ENCODE data around the gene EZH1.

Gene EZH1

DNA sequence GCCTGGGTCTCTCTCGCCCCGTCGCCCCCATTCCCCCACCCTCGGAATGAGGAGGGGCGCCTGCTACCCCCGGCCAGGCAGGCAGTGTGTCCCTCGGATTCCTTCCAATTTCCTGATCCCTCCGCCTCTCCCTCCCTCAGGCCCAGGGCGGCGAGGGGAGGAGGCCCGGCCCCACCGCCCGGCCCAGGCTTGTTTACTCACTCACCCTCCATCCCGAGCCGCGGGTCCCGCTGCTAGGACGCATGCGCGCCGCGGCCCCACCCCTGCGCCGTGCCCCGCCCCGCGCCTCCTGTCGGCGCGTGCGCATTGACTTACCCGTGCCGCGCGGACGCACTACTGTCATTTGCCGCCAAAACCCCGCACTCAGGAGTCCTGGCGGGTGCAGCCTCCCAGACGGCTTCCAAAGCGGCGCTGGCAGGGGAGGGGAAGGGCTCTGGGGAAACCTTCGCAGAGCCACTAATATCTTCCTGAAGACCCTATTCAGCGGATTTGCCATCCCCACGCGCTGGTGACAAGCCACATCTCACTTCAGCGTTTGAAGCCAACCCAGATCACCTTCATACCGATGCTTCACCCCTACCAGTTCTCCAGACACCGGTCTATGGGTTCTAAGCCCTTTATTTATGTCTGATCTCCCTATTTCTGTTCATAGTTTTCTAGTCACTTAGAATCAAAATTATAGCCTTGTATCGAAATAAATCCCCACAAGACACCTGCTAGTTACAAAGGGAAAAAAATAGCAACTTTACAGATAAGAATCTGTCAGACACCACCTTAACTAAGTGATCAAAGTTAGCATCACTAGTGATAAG, at the start of gene EZH1:
Gene EZH1, minus strand, starts transcription at position 235 of the 812 bp plus-strand sequence. CDS start 16,099 bp downstream, outside the sequence.
- peak; percentile 89 for DNase-seq (ENCODE audit: low spot score)

DNA sequence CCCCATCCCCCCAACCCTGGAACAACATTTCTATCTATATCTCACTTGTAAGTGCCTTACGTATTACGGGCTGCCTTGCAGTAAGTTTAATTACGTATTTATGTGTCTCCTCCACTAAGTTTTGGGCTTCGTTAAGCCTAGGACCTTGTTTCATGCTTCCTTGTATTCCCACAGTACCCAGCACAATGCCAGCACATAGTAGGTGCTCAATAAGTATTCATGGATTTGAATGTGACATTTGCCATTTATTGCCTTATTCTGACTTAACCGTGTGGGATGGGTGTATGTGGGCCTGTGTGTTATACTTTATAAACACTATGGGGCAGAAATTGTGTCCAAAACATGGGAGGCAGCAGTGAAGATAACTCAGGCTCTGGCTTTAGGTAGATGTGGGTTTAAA, 47.7 kb upstream of the EZH1 start:
- DNase-seq (ENCODE audit: low spot score), result no peak

DNA sequence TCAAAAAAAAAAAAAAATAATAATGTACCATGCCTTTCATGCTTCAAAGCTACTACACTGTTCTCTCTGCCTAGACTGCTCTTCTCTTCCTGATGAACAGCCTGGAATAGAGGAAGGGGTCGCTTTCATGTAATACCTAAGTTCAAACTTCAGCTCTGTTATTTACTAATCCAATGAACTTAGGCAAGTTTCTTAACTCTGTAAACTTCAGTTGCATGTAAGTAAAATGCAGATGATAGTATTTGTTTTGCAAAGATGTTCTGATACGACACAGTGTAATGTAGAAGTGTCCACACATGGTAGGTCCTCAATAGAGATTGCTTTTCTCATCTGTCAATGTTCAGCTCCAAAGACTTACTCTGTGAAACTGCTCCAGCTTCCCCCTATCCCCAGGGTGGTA, 47.1 kb upstream of the EZH1 start:
- no peak for DNase-seq (ENCODE audit: low spot score)

DNA sequence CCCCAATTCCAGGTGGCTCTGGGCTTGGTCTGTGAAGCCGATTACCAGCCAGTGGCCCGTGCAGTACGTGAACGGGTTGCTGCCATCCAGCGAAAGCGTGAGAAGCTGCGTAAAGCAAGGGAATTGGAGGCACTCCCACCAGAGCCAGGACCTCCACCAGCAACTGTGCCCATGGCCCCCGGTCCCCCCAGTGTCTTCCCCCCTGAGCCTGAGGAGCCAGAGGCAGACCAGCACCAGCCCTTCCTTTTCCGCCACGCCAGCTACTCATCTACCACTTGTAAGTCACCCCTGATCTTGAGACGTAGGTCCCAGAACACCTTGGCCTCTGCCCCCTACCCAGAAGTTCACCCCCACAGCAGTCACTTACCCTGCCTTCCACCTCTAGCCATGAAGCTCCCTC, 42.4 kb upstream of the EZH1 start:
- no peak for DNase-seq (ENCODE audit: low spot score)

DNA sequence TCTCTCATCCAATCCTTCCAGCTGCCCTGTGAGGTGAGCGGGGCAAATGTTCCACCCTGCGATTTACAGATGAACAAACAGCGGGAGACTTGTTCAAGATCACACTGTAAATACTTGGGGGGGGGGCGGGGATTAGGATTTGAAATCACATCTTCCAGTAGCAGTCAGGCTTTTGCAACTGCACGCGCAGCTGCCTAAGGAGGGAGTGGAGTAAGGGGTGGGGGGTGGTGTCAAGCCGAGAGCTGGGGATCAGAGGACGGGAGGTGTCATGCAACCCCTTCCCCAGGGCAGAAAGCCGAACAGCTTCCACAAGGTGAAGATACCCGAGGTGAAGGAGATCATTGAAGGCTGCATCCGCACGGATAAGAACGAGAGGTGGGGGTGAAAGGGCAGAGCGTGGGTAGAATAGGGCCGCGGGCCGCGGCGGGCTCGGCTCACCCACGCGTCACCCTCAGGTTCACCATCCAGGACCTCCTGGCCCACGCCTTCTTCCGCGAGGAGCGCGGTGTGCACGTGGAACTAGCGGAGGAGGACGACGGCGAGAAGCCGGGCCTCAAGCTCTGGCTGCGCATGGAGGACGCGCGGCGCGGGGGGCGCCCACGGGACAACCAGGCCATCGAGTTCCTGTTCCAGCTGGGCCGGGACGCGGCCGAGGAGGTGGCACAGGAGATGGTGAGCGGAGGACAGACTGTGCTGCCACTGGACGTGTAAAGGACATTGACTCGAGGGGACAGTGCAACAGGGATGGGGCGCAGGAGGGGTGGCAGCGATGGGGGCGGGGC, 40.2 kb upstream of the EZH1 start:
- DNase-seq (ENCODE audit: low spot score), result no peak

DNA sequence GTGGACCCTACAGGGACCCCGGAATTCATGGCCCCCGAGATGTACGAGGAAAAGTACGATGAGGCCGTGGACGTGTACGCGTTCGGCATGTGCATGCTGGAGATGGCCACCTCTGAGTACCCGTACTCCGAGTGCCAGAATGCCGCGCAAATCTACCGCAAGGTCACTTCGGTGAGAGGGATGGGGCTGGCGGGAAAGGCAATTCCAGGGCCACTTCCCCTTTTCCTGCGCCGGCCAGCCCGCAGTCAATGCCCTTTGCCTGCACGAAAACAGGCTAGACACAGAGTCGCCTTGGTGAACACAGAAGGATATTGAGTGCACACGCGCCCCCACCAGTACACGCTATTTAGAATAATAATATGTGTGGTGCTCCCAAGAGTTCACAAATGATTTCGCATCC, 39.6 kb upstream of the EZH1 start:
- DNase-seq (ENCODE audit: low spot score), result no peak

DNA sequence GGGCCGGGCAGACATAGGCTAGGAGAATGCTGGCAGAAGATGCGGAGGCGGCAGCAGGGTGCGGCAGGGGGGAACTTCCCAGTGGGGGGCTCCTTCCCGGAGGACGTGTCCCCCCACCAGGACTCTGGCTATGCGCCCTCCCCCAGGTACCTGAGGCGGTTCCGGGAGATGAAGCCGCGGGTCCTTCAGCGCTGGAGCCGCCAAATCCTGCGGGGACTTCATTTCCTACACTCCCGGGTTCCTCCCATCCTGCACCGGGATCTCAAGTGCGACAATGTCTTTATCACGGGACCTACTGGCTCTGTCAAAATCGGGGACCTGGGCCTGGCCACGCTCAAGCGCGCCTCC, 38.9 kb upstream of the EZH1 start:
- DNase-seq (ENCODE audit: low spot score), result no peak

DNA sequence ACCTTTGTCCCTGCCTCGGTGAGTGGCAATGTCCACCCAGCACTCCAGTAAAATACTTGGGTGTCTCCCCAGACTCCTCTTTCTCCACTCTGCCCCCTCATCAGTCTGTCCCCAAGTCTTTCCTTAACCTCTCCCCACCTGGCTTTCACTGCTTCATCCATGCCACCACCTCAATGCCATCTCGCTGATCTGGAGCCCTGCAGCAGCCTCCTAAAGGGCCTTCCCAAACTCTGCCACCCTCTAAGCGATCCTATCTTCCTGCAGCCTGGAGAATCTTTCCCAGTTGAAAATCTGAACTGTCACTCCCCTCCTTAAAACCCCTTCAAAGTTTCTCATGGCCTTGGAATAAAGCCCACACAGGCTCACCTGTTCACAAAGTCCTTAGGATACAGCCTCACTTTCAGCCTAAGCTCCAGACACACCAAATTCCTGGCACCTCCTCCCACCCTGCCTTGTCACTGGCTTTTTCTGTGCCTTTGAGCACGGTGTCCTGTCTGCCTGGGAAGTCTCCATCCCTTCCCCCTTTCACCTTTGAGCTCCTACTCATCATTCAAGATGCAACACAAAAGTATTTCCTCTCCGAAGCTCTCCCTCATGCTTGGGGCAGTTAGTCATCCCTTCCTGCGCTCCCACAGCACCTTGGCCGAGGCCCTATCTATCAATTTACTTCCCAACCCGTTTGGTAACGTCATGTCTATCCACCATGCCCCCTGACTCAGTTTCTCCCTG, 38.4 kb upstream of the EZH1 start:
- DNase-seq (ENCODE audit: low spot score), result no peak

DNA sequence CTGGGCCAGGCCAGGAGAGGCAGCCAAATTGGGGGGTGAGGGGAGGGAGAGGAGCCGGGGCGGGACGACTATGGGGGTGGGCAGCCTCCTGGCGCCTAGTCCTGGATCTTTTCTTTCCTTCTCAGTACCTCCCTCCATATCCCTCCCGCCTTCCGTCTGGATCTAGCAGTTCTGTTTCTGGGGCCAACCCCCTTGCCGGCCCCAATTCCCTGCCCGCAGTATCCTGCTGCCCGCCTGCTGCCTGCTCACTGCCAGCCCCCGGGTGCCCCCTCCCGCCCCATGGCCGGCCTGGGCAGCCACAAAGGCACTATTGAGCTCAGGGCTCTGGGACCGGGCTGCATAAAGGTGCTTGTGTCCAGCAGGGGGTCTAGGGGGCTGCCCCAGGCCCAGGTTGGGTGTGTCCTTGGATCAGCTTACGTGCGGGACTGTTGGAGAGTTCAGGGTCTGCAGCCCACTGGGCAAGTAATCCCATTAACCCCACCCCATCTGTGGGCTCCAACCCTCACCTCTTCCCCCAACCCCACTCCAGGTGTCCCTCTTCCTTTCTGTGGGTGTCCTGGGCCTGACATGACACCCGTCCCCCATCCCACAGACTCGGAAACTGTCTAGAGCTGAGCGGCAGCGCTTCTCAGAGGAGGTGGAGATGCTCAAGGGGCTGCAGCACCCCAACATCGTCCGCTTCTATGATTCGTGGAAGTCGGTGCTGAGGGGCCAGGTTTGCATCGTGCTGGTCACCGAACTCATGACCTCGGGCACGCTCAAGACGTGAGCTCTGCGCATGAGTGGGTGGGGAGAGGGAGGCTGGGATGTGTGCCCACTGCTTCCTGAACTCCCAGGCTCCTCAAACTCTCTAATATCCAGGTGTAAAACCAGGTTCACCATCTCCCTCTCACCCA, 37.6 kb upstream of the EZH1 start:
- DNase-seq (ENCODE audit: low spot score), result no peak

DNA sequence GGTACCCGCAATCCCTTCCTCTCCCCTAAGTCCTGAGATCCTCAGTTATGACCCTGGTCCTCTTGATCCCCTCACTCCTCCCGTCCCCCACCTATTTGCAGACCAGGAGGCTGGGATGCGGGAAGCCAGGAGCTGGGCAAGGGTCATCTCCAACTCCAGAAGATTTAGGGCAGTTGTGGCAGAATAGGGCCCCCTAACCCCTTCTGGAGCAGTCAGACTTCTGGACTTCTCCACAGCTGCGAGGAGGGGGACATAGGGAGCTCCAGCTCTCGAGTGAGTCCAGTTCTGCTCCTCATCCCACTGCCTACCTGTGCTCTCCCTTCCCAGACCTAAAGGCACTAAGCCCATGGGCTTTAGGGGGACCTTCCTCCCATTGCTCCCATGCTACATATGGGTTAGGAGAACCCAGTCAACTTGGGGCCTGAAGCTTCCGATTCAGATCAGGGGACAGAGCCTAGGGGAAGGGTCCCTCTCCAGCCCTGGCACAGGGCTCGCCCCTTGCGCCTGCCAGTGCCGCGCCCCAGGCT, 36.9 kb upstream of the EZH1 start:
- no peak for DNase-seq (ENCODE audit: low spot score)

DNA sequence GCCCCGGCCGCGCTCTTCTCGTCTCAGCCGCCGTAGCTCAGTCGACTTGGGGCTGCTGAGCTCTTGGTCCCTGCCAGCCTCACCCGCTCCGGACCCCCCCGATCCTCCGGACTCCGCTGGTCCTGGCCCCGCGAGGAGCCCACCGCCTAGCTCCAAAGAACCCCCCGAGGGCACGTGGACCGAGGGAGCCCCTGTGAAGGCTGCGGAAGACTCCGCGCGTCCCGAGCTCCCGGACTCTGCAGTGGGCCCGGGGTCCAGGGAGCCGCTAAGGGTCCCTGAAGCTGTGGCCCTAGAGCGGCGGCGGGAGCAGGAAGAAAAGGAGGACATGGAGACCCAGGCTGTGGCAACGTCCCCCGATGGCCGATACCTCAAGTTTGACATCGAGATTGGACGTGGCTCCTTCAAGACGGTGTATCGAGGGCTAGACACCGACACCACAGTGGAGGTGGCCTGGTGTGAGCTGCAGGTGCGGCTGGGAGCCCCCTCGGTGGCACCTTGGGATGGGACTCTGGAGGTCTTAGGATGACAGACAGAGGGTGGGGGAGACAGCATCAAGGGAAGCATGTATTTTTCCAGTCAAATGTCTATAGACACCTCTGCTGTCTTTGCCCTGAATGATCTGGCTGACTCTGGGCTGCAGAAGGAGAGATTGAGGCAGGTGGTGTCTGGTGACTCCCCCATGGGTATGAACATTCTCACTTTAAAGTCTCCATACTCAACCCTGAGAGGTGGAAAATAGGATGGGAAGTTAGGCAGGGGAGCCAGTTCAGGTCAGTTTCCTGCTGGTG, 36.2 kb upstream of the EZH1 start:
- DNase-seq (ENCODE audit: low spot score), result no peak

DNA sequence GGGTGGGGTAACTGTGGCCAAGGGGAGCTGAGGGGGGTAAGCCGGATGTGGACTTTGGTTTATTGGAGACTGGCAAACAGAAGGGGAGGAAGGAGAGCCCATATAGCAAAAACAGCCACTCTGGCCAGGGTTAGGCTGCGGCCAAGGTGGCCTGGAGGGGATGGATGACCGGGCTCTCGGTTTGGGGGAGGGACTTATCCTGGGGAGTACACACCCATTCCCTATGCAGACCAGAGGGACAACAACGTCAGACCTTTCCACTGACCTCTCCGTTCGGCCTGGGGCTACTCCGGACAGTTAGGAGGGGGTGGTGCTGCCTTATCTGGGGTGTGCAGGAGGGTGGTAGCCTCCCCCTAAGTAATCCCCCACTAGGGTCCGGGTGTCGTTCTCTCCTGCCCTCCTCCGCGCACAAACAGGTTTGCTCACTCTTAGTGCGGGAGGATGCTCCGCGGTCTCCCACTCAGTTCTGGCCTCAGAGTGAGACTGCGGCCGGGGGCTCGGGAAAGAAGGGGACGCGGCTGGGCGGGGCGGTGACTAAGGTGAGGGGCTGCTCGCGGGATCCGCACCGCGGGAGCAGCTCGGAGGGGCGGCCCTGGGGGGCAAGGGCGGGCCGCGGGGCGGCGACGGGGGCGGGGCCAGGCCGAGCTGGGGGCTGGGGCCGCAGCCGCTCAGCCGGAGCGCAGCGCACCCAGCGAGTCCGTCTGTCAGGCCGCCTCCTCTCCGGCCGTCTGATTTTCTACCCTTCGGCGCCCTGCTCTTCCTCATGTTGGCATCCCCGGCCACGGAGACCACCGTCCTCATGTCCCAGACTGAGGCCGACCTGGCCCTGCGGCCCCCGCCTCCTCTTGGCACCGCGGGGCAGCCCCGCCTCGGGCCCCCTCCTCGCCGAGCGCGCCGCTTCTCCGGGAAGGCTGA, 35.4 kb upstream of the EZH1 start, which contains the start of gene WNK4:
Gene WNK4, plus strand, starts transcription at position 675 of the 915 bp plus-strand sequence. Its CDS starts 89 bp downstream, at position 764.
- DNase-seq (ENCODE audit: low spot score), result no peak

DNA sequence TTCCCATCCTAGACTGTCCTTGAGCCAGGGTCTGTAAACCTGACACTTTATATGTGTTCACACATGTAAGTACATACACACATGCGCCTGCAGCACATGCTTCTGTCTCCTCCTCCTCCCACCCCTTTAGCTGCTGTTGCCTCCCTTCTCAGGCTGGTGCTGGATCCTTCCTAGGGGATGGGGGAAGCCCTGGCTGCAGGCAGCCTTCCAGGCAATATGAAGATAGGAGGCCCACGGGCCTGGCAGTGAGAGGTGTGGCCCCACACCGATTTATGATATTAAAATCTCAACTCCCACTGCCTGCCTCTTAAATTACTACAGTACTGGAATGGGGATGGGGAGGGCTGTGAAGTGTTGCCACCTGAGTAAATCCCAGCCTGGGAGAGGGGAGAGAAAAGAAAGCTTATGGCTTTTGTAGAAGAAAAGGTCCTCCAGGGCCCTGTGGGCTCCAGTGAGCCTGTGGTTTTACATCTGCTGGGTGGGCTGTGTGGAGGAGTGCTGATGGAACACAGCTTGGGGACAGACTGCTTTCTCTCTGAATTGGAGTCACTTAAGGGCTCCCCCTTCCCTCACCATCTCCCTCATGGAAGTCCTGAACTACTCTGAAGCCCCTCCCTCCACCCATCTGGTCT, 34.6 kb upstream of the EZH1 start:
- no peak for DNase-seq (ENCODE audit: low spot score)

DNA sequence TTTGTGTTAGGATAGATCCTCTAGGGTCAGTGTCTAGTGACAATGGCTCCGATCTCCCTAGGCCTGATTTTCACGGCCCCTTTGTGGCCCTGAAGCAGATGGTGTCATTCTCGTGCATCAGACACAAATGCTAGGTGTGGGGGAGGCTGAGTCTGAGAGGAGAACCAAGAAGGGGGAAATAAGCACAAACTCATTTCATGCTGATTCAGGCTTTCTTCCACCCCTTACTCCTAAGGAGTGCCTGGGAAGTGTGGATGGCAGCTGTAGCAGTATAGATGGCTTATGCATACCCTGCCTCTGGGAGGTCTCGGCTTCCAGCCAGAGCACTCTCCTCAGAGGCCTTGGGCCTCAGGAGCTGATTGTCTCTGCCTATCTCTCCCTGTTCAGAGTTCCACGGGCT, 33.7 kb upstream of the EZH1 start:
- DNase-seq (ENCODE audit: low spot score), result no peak

DNA sequence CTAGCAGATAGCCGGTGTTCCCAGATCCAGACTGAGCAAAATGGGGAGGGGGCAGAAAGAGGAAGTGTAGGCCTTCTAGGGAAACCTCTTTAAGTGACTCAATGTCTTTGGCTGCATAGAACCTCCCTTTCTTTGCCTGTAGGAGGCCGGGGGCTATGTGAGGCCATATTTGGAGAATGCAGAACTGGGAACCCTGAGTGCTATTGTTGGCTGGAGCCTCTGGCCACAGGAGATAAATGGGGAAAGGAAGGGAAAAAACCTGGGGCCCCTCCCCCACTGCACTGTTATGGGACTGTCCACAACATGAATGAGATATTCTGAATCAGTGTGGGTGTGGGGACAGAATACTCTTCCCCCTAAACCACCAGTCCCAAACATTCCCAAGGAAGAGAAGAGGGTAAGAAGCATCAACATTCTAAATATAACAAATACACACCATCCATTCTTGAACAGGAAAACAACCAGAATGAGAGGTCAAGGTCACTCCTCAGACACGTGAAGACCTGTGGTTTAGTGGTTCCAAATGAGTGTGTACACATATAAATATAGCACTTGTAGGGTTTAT, 30.8 kb upstream of the EZH1 start:
- DNase-seq (ENCODE audit: low spot score), result no peak

DNA sequence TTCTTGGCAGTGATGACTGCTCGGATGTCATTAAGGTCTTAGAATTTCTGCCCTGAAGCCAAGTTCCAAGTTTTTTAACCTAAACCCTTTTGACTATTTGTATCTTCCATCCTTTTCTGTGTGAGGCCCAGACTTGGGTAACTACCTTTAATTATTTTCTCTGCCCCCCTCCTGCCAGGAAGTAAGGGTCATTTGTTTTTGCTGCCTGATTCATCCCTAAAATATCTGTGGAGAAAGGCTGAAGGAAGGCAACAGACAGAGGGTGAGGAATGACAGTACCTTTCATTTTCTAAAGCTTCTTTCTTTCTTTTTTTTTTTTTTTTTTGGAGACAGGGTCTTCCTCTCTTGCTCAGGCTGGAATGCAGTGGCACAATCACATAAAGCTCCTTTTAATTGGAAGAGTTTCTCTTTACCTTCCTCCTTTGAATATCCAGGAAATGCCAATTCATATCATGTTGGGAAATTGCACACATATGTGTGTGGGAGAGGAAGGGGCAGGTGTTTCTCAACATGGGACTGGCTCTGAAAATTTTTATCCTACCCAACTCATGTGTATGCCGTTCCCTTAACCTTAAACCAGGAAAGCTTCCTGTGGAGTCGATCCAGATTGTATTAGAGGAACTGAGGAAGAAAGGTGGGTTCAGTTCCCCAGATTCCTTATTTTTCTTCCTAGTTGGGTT, 29.4 kb upstream of the EZH1 start:
- DNase-seq (ENCODE audit: low spot score), result no peak

DNA sequence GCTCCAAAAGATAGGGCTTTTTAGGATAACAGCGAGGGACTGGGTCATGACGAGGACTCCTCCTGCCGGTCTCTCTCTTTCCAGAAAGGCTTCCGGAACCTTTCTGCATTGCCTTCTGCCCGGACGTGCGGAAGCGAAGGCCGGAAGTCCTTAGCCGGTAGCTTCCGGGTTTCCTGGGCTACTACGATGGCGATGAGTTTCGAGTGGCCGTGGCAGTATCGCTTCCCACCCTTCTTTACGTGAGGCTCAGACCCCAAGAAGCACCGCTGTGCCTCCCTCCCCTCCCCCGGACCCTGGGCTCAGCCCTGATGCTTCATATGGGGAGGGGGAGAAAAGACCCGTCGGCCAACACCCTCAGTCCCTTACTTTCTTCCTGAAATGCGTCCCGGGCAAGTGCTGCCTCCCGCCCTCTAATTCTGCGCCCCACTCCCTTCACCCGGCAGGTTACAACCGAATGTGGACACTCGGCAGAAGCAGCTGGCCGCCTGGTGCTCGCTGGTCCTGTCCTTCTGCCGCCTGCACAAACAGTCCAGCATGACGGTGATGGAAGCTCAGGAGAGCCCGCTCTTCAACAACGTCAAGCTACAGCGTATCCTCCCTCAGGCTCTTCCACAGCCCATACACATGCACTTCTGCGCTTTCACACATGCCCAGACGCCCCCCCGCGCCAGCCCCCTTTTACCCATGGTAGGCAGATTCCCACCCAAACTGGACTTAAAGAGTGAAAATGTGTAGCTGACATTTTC, 28.6 kb upstream of the EZH1 start, which contains the start of gene VPS25:
Gene VPS25, plus strand, starts transcription at position 160 of the 746 bp plus-strand sequence. Its CDS starts 27 bp downstream, at position 187.
- peak; percentile 89 for DNase-seq (ENCODE audit: low spot score)
